Dendritic cell treated with granulocyte-macrophage colony-stimulating factor and Interleukin-4, amounts not matched to agents 40 ng/mL and 50 ng/mL, for 4 days (primary cell): Measurements from ENCODE around the gene TLE2.
"Not testable (repeated sequence)": the region's sequence is repeated elsewhere in the genome, so short reads cannot be mapped to it uniquely, and the experiment has no call there.

Experiments
- H3K27ac Mint-ChIP-seq: one replicate; pipeline ENCODE4 v1.8.0; 2022; ENCODE audit warnings: mild to moderate bottlenecking, mixed read lengths
- H3K27me3 Mint-ChIP-seq: one replicate; pipeline ENCODE4 v1.8.0; 2022; ENCODE audit warnings: mild to moderate bottlenecking, mixed read lengths
- H3K36me3 Mint-ChIP-seq: one replicate; pipeline ENCODE4 v1.8.0; 2022; ENCODE audit warnings: low read depth, mixed read lengths
- H3K4me1 Mint-ChIP-seq: one replicate; pipeline ENCODE4 v1.8.0; 2022; ENCODE audit warnings: low read depth, mixed read lengths
- H3K4me3 Mint-ChIP-seq: one replicate; pipeline ENCODE4 v1.8.0; 2022; ENCODE audit warnings: mild to moderate bottlenecking, moderate library complexity, mixed read lengths
- H3K9me3 Mint-ChIP-seq: one replicate; pipeline ENCODE4 v1.8.0; 2022; ENCODE audit warnings: mixed read lengths
- intact Hi-C: fragments of 100-400 bp; cut with micrococcal nuclease; formaldehyde crosslinking; loops from one replicate; pipeline ENCODE4 v1.15.0; 2022

TLE2 gene

DNA sequence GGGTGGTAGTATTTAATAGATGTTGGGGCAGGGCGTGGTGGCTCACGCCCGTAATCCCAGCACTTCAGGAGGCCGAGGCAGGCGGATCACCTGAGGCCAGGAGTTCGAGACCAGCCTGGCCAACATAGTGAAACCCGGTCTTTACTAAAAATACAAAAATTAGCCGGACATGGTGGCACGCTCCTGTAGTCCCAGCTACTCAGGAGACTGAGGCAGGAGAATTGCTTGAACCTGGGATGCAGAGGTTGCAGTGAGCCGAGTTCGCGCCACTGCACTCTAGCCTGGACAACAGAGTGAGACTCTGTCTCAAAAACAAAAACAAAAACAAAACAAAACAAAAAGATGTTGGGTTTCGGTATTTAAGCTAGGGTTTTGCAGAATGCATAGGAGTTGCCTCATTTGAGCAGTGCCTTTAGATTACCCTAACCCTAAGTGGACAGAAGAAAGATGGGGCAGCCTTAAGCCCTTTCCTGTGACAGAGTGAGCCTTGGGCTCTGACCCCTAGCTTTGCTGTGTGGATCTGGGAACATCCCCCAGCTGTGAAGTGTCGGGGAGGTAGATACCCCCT lies 8.0 kb upstream of the TLE2 start:
- intact Hi-C loops = loop anchor here (5.0 kb wide), 1 partner anchor 60 kb away; the partner anchor contains the start of gene TLE6
- not testable (repeated sequence) for H3K36me3 Mint-ChIP-seq, H3K9me3 Mint-ChIP-seq
- peaks cover 29% of the 10 kb centered on the region for H3K4me1 Mint-ChIP-seq
- peak overlapping the region; percentile 93 for H3K27ac Mint-ChIP-seq
- H3K27me3 Mint-ChIP-seq = peaks cover 63% of the 10 kb centered on the region
- H3K4me3 Mint-ChIP-seq = peak overlapping the region; percentile 83

DNA sequence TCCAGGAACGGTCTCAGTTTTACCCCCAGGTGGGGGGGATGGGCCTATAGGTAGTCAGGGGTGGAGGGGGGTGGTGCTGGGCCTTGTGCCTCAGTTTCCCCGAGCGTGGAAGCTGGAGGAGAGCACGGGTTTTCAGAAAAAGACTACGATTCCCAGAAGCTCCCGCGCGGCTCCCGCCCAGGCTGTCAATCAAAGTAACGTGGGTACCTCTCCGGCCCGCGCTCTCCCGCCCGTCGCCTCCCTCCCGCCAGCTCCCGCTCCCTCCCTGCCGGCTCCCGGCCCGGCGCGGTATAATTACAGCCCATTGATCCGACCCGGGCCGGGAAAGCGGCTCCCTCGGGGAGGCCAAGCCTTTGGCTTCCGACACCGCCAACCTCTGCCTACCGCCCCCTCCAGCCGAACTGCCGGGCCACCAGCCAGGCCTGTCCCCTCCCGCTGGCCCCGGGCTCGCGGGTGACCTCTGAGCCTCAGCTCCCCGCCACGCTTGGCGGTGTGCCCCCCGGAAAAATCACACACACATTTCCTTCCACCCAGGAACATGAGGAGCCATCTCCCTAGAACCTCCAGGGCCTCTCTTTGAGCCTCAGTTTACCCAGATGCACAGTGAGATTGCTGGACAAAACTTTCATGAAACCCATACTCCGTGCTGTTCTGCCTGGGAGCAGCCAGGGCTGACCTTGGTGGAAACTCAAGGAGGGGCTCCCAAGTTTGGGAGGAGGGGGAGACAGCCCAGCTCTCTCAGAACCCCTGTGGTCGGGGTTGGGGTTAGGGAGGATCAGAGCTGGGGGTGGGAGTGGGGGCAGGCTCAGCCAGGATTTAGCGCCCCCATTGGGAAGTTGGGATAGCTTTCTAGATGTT lies 7.3 kb upstream of the TLE2 start:
- H3K9me3 Mint-ChIP-seq = no peaks in the 10 kb centered on the region
- H3K4me3 Mint-ChIP-seq = peak overlapping the region; percentile 83
- intact Hi-C loops = loop anchor here (5.0 kb wide), 1 partner anchor 59 kb away; the partner anchor contains the start of gene TLE6
- H3K27ac Mint-ChIP-seq = peak overlapping the region; percentile 93
- H3K36me3 Mint-ChIP-seq = no peaks in the 10 kb centered on the region
- H3K4me1 Mint-ChIP-seq = peaks cover 29% of the 10 kb centered on the region
- peaks cover 65% of the 10 kb centered on the region for H3K27me3 Mint-ChIP-seq

DNA sequence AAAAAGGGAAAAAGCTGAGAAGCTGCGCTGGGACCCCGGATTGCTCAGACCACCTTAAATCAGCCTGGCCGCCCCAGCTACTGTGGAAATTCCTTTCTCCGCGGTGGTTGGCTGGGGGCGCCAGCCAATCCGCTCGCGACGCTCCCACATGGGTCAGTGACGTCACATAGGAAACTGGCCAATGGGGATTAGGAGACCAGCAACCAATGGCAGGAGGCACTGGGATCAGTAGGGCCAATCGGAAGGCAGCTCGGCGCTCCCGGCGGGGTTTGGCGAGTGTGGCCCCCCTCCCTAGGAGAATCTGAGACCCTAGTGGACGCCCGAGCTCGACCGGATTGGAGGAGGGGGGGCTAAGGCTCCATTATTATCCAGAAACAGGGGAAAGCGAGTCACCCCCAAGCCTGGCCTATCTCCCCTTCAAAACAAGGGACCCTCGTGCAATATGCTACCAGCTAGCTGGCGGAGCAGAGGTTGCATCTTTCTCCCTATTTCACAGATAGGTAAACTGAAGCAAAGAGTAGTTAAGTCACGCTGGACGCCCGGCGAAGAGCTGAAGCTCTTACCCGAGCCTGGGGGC lies 6.5 kb upstream of the TLE2 start:
- Mint-ChIP-seq H3K9me3 (no peaks in the 10 kb centered on the region), H3K36me3 (no peaks in the 10 kb centered on the region), H3K4me3 (peak overlapping the region; percentile 83), H3K4me1 (peaks cover 29% of the 10 kb centered on the region), H3K27me3 (peaks cover 68% of the 10 kb centered on the region), H3K27ac (peak overlapping the region; percentile 93)
- intact Hi-C loops = loop anchor here (5.0 kb wide), 1 partner anchor 58 kb away; the partner anchor contains the start of gene TLE6

DNA sequence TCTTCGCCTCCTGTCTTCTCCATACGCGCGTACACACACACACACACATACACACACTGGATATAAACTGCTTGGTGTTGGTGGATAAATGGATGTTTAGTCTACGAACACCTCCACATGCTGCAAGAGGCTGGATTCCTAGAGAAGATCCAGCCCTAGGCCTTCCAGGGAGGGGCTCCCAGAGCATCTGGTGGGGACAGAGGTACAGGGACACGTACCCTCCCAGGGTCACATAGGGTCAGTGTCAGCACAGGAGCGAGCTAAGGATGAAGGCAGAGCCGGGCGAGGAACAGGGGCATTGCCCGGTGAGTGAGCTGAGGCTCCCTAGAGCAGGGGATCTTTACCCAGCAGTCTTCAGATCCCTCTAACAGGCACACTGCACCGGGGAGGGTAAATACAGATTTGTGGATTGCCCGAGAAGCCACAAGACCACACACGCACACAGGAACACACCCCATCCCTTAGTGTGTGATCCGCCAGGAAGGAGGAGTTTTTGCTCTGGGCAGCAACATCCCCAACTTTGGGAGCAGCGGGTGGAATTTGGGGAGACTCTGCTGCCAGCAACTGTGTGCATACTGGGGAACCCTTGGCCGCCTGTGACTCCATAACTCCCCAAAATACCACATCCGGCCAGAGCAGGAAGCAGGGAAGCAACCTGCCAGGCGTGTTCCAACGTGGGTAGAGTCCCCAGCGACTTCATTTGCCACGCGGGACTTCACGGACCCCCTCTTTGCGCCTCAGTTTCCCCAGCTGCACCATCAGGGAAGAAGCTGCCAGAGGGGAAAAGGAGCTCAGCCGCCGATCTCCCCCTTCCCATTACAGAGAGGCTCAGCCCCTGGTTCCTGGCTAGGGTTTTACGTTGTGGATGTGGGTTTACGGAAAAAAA lies 5.8 kb upstream of the TLE2 start:
- peaks cover 29% of the 10 kb centered on the region for H3K4me1 Mint-ChIP-seq
- H3K36me3 Mint-ChIP-seq = no peaks in the 10 kb centered on the region
- peak overlapping the region; percentile 83 for H3K4me3 Mint-ChIP-seq
- H3K9me3 Mint-ChIP-seq = no peaks in the 10 kb centered on the region
- intact Hi-C loops = loop anchor here (5.0 kb wide), 1 partner anchor 58 kb away; the partner anchor contains the start of gene TLE6
- H3K27ac Mint-ChIP-seq = peak overlapping the region; percentile 93
- H3K27me3 Mint-ChIP-seq = peaks cover 68% of the 10 kb centered on the region

DNA sequence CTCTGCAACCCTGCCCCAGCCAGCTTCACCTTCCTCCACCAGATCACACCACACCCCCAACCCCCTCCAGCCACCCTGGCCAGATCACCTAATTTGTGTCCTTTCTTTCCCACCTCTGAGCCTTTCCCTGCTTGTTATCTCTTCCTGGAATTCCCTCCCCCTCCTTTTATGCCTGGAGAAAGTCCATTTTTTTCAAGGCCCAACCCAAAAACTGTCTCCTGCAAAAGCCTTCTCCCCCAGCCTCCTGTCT lies 5.3 kb upstream of the TLE2 start:
- intact Hi-C loops = no loop called here
- Mint-ChIP-seq H3K4me1 (peaks cover 26% of the 10 kb centered on the region), H3K27me3 (peaks cover 68% of the 10 kb centered on the region), H3K27ac (peak overlapping the region; percentile 93), H3K9me3 (no peaks in the 10 kb centered on the region), H3K4me3 (no peak overlapping the region), H3K36me3 (no peaks in the 10 kb centered on the region)

DNA sequence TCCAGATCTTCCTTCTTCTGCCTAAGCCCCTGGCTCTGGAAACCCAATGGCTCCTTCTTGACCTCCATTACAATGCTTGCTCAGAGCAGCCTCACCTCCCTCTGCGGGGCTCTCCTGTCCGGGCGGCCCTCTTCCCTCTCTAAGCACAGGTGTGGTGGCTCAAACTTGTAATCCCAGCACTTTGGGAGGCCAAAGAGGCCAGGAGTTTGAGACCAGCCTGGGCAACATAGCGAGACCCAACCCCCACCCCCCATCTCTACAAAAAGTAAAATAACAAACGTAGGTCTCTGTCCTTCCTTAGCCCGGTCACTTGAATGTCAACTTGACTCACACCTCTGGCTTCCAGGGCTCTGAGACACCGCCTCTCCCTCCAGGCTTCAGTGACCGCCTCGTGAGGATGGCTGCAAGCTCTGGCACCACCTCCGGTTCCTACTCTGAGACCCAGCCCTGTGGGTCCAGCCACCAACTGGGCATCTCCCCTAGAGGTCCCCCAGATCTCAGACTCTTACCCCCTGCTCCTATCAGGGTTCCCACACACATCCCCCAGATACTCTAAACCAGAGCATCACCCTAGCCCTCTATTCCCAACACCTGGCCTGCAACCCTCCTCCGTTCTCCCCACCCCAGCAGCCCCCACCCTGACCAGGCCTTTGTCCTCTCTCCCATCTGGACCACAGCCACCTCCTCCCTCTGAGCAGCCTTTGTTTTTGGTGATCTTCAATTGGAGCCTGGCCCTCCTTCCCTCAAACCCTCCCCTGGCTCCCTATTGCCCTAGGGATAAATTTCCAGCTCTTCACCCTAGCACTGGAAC lies 4.7 kb upstream of the TLE2 start:
- no peak overlapping the region for H3K4me3 Mint-ChIP-seq
- intact Hi-C loops = no loop called here
- H3K4me1 Mint-ChIP-seq = peaks cover 23% of the 10 kb centered on the region
- peak overlapping the region; percentile 93 for H3K27ac Mint-ChIP-seq
- H3K9me3 Mint-ChIP-seq = no peaks in the 10 kb centered on the region
- no peaks in the 10 kb centered on the region for H3K36me3 Mint-ChIP-seq
- H3K27me3 Mint-ChIP-seq = peaks cover 66% of the 10 kb centered on the region

DNA sequence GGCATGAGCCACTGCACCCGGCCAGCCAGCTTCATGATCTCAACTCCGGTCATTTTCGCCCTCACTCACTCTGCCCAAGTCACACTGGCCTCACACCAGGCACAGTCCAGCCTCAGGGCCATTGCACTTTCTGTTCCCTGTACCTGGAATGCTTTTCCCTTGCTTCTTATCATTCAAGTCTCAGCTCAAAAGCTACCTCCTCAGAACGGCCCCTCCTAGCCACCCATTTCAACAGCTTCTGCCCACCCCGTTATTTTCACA lies 2.5 kb upstream of the TLE2 start:
- intact Hi-C loops = no loop called here
- H3K27me3 Mint-ChIP-seq = peaks cover 78% of the 10 kb centered on the region
- H3K27ac Mint-ChIP-seq = no peak overlapping the region
- peaks cover 17% of the 10 kb centered on the region for H3K4me1 Mint-ChIP-seq
- H3K9me3 Mint-ChIP-seq = no peaks in the 10 kb centered on the region
- no peak overlapping the region for H3K4me3 Mint-ChIP-seq
- no peaks in the 10 kb centered on the region for H3K36me3 Mint-ChIP-seq

DNA sequence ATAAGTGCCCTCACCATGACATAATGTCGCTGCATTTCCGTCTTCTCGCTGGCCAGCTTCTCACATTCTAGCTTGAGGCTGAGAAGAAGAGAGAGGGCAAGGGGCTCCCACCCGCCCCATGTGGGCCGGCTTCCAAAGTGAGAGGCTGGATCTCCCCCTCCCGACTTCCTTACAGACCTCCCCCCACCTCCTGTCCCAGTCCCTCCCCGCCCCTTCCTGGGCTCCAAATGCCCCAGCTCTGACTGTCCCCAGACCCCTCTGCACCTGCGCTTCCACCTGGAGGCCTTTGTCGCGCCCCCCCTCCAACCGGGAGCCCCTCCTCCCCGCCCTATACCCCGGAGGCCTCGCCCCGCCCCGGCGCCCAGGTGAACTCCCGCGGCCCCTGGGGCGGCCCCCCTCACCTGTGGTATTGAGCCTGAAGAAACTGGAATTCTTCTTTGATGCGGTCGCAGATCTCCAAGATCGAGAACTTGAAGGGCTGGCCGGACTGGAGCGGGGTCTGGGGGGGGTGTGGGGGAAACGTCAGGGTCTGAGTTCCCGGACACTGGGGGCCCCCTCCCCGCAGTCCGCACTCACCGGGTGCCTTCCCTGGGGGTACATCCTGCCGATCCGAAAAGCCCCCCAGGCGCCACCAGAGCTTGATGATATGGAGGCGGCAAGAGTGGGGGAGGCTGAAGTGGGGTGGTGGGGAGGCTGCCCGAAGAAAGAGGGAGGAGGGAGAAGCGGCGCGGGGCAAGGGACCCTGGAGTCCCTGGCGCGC lies 595 bp downstream of the TLE2 start:
- peak overlapping the region; percentile 61 for H3K4me3 Mint-ChIP-seq
- H3K9me3 Mint-ChIP-seq = no peaks in the 10 kb centered on the region
- H3K4me1 Mint-ChIP-seq = no peaks in the 10 kb centered on the region
- H3K27me3 Mint-ChIP-seq = peaks cover 92% of the 10 kb centered on the region
- H3K36me3 Mint-ChIP-seq = no peaks in the 10 kb centered on the region
- intact Hi-C loops = no loop called here
- H3K27ac Mint-ChIP-seq = no peak overlapping the region

DNA sequence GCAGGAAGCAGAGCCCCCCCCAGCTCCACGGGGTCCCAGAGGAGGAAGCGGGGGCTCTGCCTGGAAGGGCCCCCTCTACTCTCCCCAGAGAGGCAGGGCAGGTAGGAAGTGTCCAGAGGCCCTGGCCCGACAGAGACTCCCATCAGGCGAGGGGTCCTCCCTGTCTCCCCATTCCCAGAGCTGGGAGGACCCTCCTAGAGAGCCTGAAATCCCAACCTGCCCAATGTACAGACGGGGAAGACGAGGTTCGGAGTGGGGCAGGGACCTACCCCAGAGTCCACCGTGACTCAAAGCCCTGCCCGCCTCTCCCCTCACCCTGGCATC lies 1.1 kb downstream of the TLE2 start:
- no peak overlapping the region for H3K4me3 Mint-ChIP-seq
- no peaks in the 10 kb centered on the region for H3K4me1 Mint-ChIP-seq
- no peaks in the 10 kb centered on the region for H3K9me3 Mint-ChIP-seq
- intact Hi-C loops = no loop called here
- H3K27ac Mint-ChIP-seq = no peak overlapping the region
- H3K27me3 Mint-ChIP-seq = peaks cover 94% of the 10 kb centered on the region
- no peaks in the 10 kb centered on the region for H3K36me3 Mint-ChIP-seq

DNA sequence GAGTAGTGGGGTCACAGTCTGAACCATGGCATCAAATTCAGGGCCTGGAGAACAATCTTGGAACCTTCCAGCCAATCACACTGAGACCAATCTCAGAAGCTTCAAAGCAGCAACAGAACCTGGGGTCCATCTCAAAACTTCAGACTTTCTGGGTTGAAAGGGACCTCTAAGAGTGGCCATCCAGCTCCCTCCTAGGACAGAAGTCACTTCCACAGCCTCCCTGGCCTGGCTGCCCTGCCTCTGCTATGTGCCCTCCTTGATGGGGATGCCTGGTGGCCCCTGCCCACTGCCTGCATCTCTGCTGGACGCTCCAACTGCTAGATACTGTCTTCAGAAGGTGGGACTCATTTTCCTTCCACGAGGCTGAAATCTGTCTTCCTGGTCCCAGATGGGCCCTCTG lies 1.8 kb downstream of the TLE2 start:
- H3K27me3 Mint-ChIP-seq = peaks cover 90% of the 10 kb centered on the region
- no peak overlapping the region for H3K27ac Mint-ChIP-seq
- H3K4me1 Mint-ChIP-seq = no peaks in the 10 kb centered on the region
- H3K9me3 Mint-ChIP-seq = no peaks in the 10 kb centered on the region
- no peaks in the 10 kb centered on the region for H3K36me3 Mint-ChIP-seq
- intact Hi-C loops = no loop called here
- H3K4me3 Mint-ChIP-seq = no peak overlapping the region

DNA sequence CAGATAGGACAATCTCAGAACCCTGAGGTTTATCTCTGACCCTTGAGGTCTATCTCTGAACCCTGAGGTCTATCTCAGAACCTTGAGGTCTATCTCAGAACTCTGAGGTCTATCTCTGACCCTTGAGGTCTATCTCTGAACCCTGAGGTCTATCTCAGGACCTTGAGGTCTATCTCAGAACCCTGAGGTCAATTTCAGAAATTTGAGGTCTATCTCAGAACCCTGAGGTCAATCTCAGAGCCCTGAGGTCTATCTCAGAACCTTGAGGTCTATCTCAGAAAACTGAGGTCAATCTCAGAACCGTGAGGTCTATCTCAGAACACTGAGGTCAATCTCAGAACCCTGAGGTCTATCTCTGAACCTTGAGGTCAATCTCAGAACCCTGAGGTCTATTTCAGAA lies 2.3 kb downstream of the TLE2 start:
- peaks cover 85% of the 10 kb centered on the region for H3K27me3 Mint-ChIP-seq
- H3K4me1 Mint-ChIP-seq = no peaks in the 10 kb centered on the region
- H3K27ac Mint-ChIP-seq = no peak overlapping the region
- no peaks in the 10 kb centered on the region for H3K36me3 Mint-ChIP-seq
- H3K9me3 Mint-ChIP-seq = no peaks in the 10 kb centered on the region
- intact Hi-C loops = no loop called here
- H3K4me3 Mint-ChIP-seq = no peak overlapping the region

DNA sequence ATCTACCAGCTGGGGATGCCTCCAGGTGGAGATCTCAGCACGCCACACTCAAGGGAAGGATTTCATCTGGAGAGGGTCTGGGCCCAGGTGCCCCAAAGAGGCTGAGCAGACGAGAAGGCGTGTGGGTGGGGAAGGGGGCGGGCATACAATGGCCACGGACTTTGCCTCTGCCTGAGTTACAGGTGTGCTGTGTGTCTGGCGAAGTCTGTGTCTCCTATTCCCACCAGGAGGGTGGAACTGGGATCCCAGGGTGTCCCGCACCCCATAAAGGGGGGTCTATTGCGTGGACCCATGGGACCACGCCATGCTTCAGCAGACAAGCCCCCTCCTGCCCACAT lies 3.6 kb downstream of the TLE2 start:
- Mint-ChIP-seq H3K27ac (no peak overlapping the region), H3K4me1 (no peaks in the 10 kb centered on the region), H3K27me3 (peaks cover 77% of the 10 kb centered on the region), H3K36me3 (no peaks in the 10 kb centered on the region), H3K9me3 (no peaks in the 10 kb centered on the region), H3K4me3 (no peak overlapping the region)
- intact Hi-C loops = no loop called here

DNA sequence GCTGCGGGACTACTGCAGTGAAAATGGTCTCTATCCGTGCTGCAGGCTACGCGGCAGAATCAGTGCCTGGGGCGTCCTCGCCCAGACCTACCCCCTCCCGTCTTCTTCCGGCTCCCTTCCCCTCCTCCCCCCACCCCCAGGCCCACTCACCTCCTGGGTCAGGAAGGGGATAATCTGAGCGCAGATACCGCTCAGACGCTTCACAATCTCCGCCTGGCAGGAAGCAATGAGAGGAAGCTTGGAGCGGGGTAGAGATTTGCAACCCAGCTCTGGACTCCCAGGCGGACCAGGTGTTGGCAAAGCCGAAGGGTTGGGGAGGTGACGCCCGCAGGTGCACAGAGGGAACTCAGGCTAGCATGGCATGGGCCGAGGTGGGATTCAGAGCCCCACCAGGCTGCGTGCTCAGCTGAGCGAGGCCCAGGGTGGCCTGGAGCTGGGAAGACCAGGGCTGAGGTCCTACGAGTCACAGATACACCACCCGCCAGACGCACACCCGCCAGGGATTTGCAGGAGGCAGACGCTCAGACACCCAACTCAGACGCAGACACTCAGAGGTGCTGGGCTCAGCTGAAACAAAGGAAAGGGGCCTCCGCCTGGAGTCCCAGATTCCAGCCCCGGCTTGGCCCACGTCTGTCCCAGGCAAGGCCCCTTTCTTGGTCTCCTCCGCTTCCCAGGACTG lies 4.1 kb downstream of the TLE2 start:
- H3K4me1 Mint-ChIP-seq = no peaks in the 10 kb centered on the region
- H3K27me3 Mint-ChIP-seq = peaks cover 76% of the 10 kb centered on the region
- H3K9me3 Mint-ChIP-seq = no peaks in the 10 kb centered on the region
- H3K27ac Mint-ChIP-seq = no peak overlapping the region
- no peak overlapping the region for H3K4me3 Mint-ChIP-seq
- intact Hi-C loops = no loop called here
- H3K36me3 Mint-ChIP-seq = no peaks in the 10 kb centered on the region
